AG09309 (cell line): ENCODE measurements around the gene TIMP1.
"Not testable (repeated sequence)": the region's sequence is repeated elsewhere in the genome, so short reads cannot be mapped to it uniquely, and the experiment has no call there.

Experiments
- DNase-seq: peaks from one replicate; pipeline ENCODE4 v3.0.0-alpha.2; 2010; ENCODE audit warnings: low read depth
- H3K4me3 ChIP-seq: 2 replicates; pipeline ENCODE4 v1.5.1; 2011; ENCODE audit warnings: mild to moderate bottlenecking, low read depth, low read length, moderate library complexity; ENCODE audit not compliant: control insufficient read depth
- TF ChIP-seq, protein P1 (sequence below): IDR thresholded peaks from 2 replicates; pipeline ENCODE4 v1.5.1; 2011; ENCODE audit warnings: mild to moderate bottlenecking, low read depth, low read length, inconsistent platforms; ENCODE audit not compliant: insufficient read depth, control insufficient read depth; ENCODE audit errors: missing control alignments

The TIMP1 gene

GRCh38 chrX:47597222-47597621, 15.0 kb downstream of the TIMP1 start:
- no peak overlapping the region for H3K4me3 ChIP-seq
- TF ChIP-seq, protein P1, sequence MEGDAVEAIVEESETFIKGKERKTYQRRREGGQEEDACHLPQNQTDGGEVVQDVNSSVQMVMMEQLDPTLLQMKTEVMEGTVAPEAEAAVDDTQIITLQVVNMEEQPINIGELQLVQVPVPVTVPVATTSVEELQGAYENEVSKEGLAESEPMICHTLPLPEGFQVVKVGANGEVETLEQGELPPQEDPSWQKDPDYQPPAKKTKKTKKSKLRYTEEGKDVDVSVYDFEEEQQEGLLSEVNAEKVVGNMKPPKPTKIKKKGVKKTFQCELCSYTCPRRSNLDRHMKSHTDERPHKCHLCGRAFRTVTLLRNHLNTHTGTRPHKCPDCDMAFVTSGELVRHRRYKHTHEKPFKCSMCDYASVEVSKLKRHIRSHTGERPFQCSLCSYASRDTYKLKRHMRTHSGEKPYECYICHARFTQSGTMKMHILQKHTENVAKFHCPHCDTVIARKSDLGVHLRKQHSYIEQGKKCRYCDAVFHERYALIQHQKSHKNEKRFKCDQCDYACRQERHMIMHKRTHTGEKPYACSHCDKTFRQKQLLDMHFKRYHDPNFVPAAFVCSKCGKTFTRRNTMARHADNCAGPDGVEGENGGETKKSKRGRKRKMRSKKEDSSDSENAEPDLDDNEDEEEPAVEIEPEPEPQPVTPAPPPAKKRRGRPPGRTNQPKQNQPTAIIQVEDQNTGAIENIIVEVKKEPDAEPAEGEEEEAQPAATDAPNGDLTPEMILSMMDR, result no peak
- DNase-seq, result no peak

- not testable (repeated sequence) for DNase-seq, H3K4me3 ChIP-seq
Measured at GRCh38 chrX:47603125-47603524, 20.9 kb downstream of the TIMP1 start.

DNA sequence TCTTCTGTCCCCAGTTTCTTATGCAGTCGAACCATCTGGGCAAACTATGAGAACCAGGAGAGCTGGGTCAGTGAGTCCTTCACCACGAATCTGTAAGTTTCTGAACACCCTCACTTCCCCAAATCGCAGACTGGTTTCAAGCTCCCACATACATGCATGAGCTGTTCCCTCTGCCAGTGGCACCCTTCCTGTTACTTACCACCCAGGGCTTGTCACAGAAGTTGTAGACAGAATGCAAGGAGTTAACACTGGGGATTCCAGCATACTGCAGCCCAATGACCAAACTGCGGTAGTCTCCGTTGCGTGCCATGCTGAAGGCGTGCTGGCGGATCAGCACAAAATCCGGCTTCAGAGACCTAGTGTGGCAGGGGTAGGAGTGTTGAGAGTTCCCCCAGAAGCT, 22.8 kb downstream of the TIMP1 start:
- no peak overlapping the region for H3K4me3 ChIP-seq
- DNase-seq, result no peak
- TF ChIP-seq, protein P1, result no peak

- H3K4me3 ChIP-seq, result no peak overlapping the region
- DNase-seq, result no peak
- TF ChIP-seq, protein P1, result no peak
Measured at GRCh38 chrX:47607091-47607490, 24.9 kb downstream of the TIMP1 start.

GRCh38 chrX:47608130-47608810, 26.0 kb downstream of the TIMP1 start:
- TF ChIP-seq, protein P1, result no peak
- DNase-seq, result no peak

DNA sequence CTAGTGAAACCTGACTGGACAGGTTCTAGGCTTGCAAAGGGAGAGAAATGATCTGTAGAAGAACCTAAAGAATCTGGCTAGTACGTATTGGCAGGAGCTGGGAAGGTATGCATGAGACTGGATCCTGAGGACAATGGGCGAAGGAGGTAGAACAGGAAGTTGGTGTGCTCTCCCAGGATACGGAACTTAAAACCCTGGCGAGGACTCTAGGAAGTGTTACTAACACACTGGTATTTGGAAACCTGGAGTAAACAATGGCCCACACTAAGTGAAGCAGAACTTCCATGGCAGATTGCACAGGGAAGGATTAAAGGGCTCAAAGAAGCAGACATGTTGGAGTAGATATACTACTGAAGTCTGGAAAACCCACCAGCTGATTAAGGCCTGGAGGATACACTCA, 28.3 kb downstream of the TIMP1 start:
- TF ChIP-seq, protein P1, result no peak
- no peak for DNase-seq
- no peak overlapping the region for H3K4me3 ChIP-seq

More at GRCh38 chrX:47608130-47608810, 26.0 kb downstream of the TIMP1 start:
- H3K4me3 ChIP-seq, result no peak overlapping the region

- no peak for DNase-seq
- TF ChIP-seq, protein P1, result no peak
- no peak overlapping the region for H3K4me3 ChIP-seq
Measured at GRCh38 chrX:47611489-47611888, 29.3 kb downstream of the TIMP1 start.
